ENCODE data around the gene MCC. TPM values are rescaled to one million over a fixed set of nuclear protein-coding genes. Genes with fewer than 3 reads are reported as not detected.

Gene MCC
- total RNA-seq, 1 experiment from 2014 or later = 7.1 TPM

DNA sequence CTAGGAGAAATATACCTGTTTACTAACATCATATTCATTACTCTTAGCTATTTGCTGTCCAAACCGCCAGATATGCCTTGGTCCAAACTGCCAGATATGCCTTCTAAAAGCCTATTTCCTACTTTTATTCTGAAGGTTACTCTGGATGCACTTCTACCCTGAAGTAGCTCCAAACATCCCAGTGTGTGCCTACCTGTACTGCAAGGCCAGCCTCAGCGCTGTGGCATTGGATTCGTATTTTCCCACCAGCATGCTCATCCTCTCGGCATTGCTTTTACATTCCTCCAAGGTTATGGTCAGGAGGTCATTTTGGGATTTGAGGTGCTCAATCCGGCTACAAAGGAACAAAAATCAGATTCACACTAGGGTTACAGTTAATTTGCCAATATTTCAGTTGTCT lies 417.4 kb downstream of the MCC start:
- Histone ChIP-seq H4K20me1 (ENCODE audit: low read length) (no peaks in the 10 kb centered on the region), H3F3A (ENCODE audit: low read length, unreplicated experiment) (no peaks in the 10 kb centered on the region), H3K4me1 (ENCODE audit: insufficient read depth, low read length) (no peaks in the 10 kb centered on the region), H3K9me2 (replicated peaks; ENCODE audit: low read length) (no peaks in the 10 kb centered on the region), H2AFZ (ENCODE audit: low read length) (no peak overlapping the region), H3K36me3 (ENCODE audit: low read depth, low read length) (no peaks in the 10 kb centered on the region), H3K79me2 (ENCODE audit: low read length) (no peaks in the 10 kb centered on the region), H3K4me3 (ENCODE audit: low read length) (no peak overlapping the region), H3K9me3 (ENCODE audit: low read length) (no peaks in the 10 kb centered on the region), H3K27ac (ENCODE audit: low read length) (no peak overlapping the region), H3K27me3 (ENCODE audit: low read length) (no peaks in the 10 kb centered on the region), H3K9ac (ENCODE audit: low read length) (no peak overlapping the region), H3K4me2 (ENCODE audit: low read length) (no peak overlapping the region)
- POLR2A ChIA-PET (ENCODE audit: unreplicated experiment) = no interaction called here
- no peak for DNase-seq
- no peak for TF ChIP-seq CTCF (conservative IDR thresholded peaks at IDR 0.05; ENCODE audit: low read depth, low read length)
- no peak for TF ChIP-seq EZH2 (IDR thresholded peaks at IDR 0.05; ENCODE audit: low read length, unreplicated experiment)
- no peak for TF ChIP-seq EZH2phosphoT487 (IDR thresholded peaks at IDR 0.05; ENCODE audit: borderline replicate concordance, low read length)
- intact Hi-C loops (cut with micrococcal nuclease) = no loop called here
- no peak for ATAC-seq
- BruUV-seq (replicated peaks) = no TSS peak
- CTCF ChIA-PET = no interaction called here

- no peaks in the 10 kb centered on the region for H3K9me2 ChIP-seq (replicated peaks; ENCODE audit: low read length)
- no peaks in the 10 kb centered on the region for H3K9me3 ChIP-seq (ENCODE audit: low read length)
- no peaks in the 10 kb centered on the region for H3F3A ChIP-seq (ENCODE audit: low read length, unreplicated experiment)
- CTCF ChIA-PET = no interaction called here
- H3K4me1 ChIP-seq (ENCODE audit: insufficient read depth, low read length) = 0 out of 2 replicates have a peak, but pooled peaks cover 5% of the 10 kb centered on the region
- no peaks in the 10 kb centered on the region for H3K27me3 ChIP-seq (ENCODE audit: low read length)
- no TSS peak for BruUV-seq (replicated peaks)
- DNase-seq = no peak
- no peak overlapping the region for H3K27ac ChIP-seq (ENCODE audit: low read length)
- POLR2A ChIA-PET (ENCODE audit: unreplicated experiment) = no interaction called here
- no peaks in the 10 kb centered on the region for H3K79me2 ChIP-seq (ENCODE audit: low read length)
- ATAC-seq = no peak
- H3K36me3 ChIP-seq (ENCODE audit: low read depth, low read length) = no peaks in the 10 kb centered on the region
- intact Hi-C loops (cut with micrococcal nuclease) = no loop called here
- TF ChIP-seq CTCF (conservative IDR thresholded peaks at IDR 0.05; ENCODE audit: low read depth, low read length) = no peak
- no peak for TF ChIP-seq EZH2phosphoT487 (IDR thresholded peaks at IDR 0.05; ENCODE audit: borderline replicate concordance, low read length)
- no peak for TF ChIP-seq EZH2 (IDR thresholded peaks at IDR 0.05; ENCODE audit: low read length, unreplicated experiment)
- H3K4me3 ChIP-seq (ENCODE audit: low read length) = no peak overlapping the region
- H4K20me1 ChIP-seq (ENCODE audit: low read length) = no peaks in the 10 kb centered on the region
- no peak overlapping the region for H3K4me2 ChIP-seq (ENCODE audit: low read length)
- H3K9ac ChIP-seq (ENCODE audit: low read length) = no peak overlapping the region
- H2AFZ ChIP-seq (ENCODE audit: low read length) = no peak overlapping the region
Observed at GRCh38 chr5:113068559-113068958, 419.7 kb downstream of the MCC start.

DNA sequence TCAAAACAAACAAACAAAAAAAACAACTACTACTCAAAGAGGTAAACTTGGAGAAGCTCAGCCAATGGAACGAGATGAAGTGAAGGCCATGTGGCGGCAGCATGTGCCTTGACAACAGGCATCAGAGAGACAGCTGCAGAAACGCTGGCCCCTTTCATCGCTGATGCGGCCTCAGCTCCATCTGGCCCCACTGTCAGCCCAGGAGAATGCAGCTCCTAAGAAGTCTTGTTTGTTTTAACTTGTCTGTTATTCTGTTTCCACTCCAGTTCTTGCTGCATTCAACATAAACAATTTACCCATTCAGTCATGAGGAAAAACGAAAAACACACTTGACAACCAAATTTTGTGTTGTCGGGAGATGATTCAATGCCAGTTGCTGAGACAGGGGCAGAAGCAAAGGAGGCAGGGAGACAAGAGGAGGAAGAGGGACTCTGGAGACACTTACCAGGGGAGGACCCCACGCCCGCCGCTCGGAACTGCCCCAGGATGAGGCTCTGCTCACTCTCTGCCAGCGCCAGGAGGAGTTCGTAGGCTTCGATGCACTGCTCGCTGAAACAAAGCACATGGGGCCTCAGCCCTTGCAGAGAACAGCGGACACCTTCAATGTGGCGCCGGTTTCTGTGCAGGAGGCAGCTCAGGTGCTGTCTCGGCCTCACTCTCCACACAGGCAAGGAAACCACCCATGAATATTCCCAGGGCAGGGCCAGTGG lies 420.5 kb downstream of the MCC start:
- Histone ChIP-seq H3K79me2 (ENCODE audit: low read length) (no peaks in the 10 kb centered on the region), H3K9me3 (ENCODE audit: low read length) (no peaks in the 10 kb centered on the region), H3K27ac (ENCODE audit: low read length) (no peak overlapping the region), H3K4me1 (ENCODE audit: insufficient read depth, low read length) (peaks cover 8% of the 10 kb centered on the region), H3K4me3 (ENCODE audit: low read length) (no peak overlapping the region), H3K36me3 (ENCODE audit: low read depth, low read length) (no peaks in the 10 kb centered on the region), H3K4me2 (ENCODE audit: low read length) (no peak overlapping the region), H3K27me3 (ENCODE audit: low read length) (no peaks in the 10 kb centered on the region), H4K20me1 (ENCODE audit: low read length) (no peaks in the 10 kb centered on the region), H2AFZ (ENCODE audit: low read length) (no peak overlapping the region), H3K9me2 (replicated peaks; ENCODE audit: low read length) (no peaks in the 10 kb centered on the region), H3F3A (ENCODE audit: low read length, unreplicated experiment) (no peaks in the 10 kb centered on the region), H3K9ac (ENCODE audit: low read length) (no peak overlapping the region)
- DNase-seq = no peak
- ChIA-PET CTCF (no interaction called here), POLR2A (ENCODE audit: unreplicated experiment) (no interaction called here)
- no peak for ATAC-seq
- no TSS peak for BruUV-seq (replicated peaks)
- intact Hi-C loops (cut with micrococcal nuclease) = no loop called here
- TF ChIP-seq EZH2 (IDR thresholded peaks at IDR 0.05; ENCODE audit: low read length, unreplicated experiment) = no peak
- TF ChIP-seq CTCF (conservative IDR thresholded peaks at IDR 0.05; ENCODE audit: low read depth, low read length) = no peak

All from PC-3 (cell line).